Measurements from ENCODE around the gene CAMSAP3. TPM values are rescaled to one million over a fixed set of nuclear protein-coding genes. Genes with fewer than 3 reads are reported as not detected.

CAMSAP3 gene
- total RNA-seq, 3 donors from 2014 or later (not counting 1 experiment from before 2014, with no cell fraction given), result 0.24 to 0.34 TPM; not detected in 1

GRCh38 chr19:7614859-7615741, 19.4 kb downstream of the CAMSAP3 start:
- H3K9me3 ChIP-seq (ENCODE audit: control insufficient read depth, insufficient read depth, low read length), result no peaks in the 10 kb centered on the region
- 93% methylated on average over 59 of the region's 59 CpGs for WGBS (ENCODE audit: insufficient coverage)
- no peaks in the 10 kb centered on the region for H3K36me3 Mint-ChIP-seq
- H3K27ac ChIP-seq (ENCODE audit: low read length), result no peak overlapping the region
- no peak for TF ChIP-seq CTCF (IDR thresholded peaks at IDR 0.05)
- H3K9me3 Mint-ChIP-seq, result no peaks in the 10 kb centered on the region
- H3K4me3 ChIP-seq (ENCODE audit: low read length), result no peak overlapping the region
- H3K4me1 Mint-ChIP-seq, result peaks cover 0 to 8% of the 10 kb centered on the region in 2 donors
- H3K4me1 ChIP-seq (ENCODE audit: control insufficient read depth, insufficient read depth, low read length), result no peaks in the 10 kb centered on the region
- DNase-seq (no peak), ATAC-seq (no peak)
- H3K27me3 ChIP-seq (ENCODE audit: control insufficient read depth, insufficient read depth, low read length), result no peaks in the 10 kb centered on the region
- intact Hi-C loops (cut with micrococcal nuclease), result no loop called here
- no peaks in the 10 kb centered on the region for H3K27me3 Mint-ChIP-seq (ENCODE audit: low read depth in 2 of 2)
- H3K27ac Mint-ChIP-seq, result no peak overlapping the region
- H3K36me3 ChIP-seq (ENCODE audit: control insufficient read depth, insufficient read depth, low read length), result peaks cover 10% of the 10 kb centered on the region
- no peak overlapping the region for H3K4me3 Mint-ChIP-seq

- no peak overlapping the region for H3K27ac ChIP-seq (ENCODE audit: low read length)
Measured at GRCh38 chr19:7617172-7617571, 21.5 kb downstream of the CAMSAP3 start.

GRCh38 chr19:7617735-7618134, 22.1 kb downstream of the CAMSAP3 start:
- Mint-ChIP-seq H3K9me3 (no peaks in the 10 kb centered on the region), H3K4me3 (no peak overlapping the region), H3K27me3 (ENCODE audit: low read depth in 2 of 2) (no peaks in the 10 kb centered on the region), H3K36me3 (no peaks in the 10 kb centered on the region), H3K4me1 (peaks cover 0 to 8% of the 10 kb centered on the region in 2 donors), H3K27ac (peak overlapping the region in 1 of 2 donors; percentile 38)
- Histone ChIP-seq H3K27ac (ENCODE audit: low read length) (no peak overlapping the region), H3K4me1 (ENCODE audit: control insufficient read depth, insufficient read depth, low read length) (no peaks in the 10 kb centered on the region), H3K36me3 (ENCODE audit: control insufficient read depth, insufficient read depth, low read length) (peaks cover 33% of the 10 kb centered on the region), H3K27me3 (ENCODE audit: control insufficient read depth, insufficient read depth, low read length) (no peaks in the 10 kb centered on the region), H3K9me3 (ENCODE audit: control insufficient read depth, insufficient read depth, low read length) (no peaks in the 10 kb centered on the region), H3K4me3 (ENCODE audit: low read length) (no peak overlapping the region)
- DNase-seq, result no peak
- intact Hi-C loops (cut with micrococcal nuclease), result no loop called here
- ATAC-seq, result no peak
- 93% methylated on average over 28 of the region's 28 CpGs for WGBS (ENCODE audit: insufficient coverage)
- TF ChIP-seq CTCF (IDR thresholded peaks at IDR 0.05), result no peak

More at GRCh38 chr19:7617172-7617571, 21.5 kb downstream of the CAMSAP3 start:
- WGBS (ENCODE audit: insufficient coverage), result 97% methylated on average over 12 of the region's 12 CpGs
- H3K4me3 Mint-ChIP-seq, result no peak overlapping the region
- no peaks in the 10 kb centered on the region for H3K9me3 Mint-ChIP-seq
- Histone ChIP-seq H3K27me3 (ENCODE audit: control insufficient read depth, insufficient read depth, low read length) (no peaks in the 10 kb centered on the region), H3K9me3 (ENCODE audit: control insufficient read depth, insufficient read depth, low read length) (no peaks in the 10 kb centered on the region), H3K36me3 (ENCODE audit: control insufficient read depth, insufficient read depth, low read length) (peaks cover 27% of the 10 kb centered on the region), H3K4me3 (ENCODE audit: low read length) (no peak overlapping the region), H3K4me1 (ENCODE audit: control insufficient read depth, insufficient read depth, low read length) (no peaks in the 10 kb centered on the region)
- TF ChIP-seq CTCF (IDR thresholded peaks at IDR 0.05), result no peak
- H3K27me3 Mint-ChIP-seq (ENCODE audit: low read depth in 2 of 2), result no peaks in the 10 kb centered on the region
- peaks cover 0 to 8% of the 10 kb centered on the region in 2 donors for H3K4me1 Mint-ChIP-seq
- no peak overlapping the region for H3K27ac Mint-ChIP-seq
- intact Hi-C loops (cut with micrococcal nuclease), result no loop called here
- DNase-seq, result no peak
- peak in 1 of 3 donors; percentile 11 for ATAC-seq
- no peaks in the 10 kb centered on the region for H3K36me3 Mint-ChIP-seq
